Lower leg skin (tissue), 4 donors: ENCODE measurements around the gene SEC22A. TPM values are rescaled to one million over a fixed set of nuclear protein-coding genes. Genes with fewer than 3 reads are reported as not detected.

ENCODE experiments used
- DNase-seq, 2 donors: peaks; one replicate each; pipeline ENCODE4 v3.0.0-alpha.2; 2019; ENCODE audit warnings: low spot score in 2 of 2
- H3K4me3 ChIP-seq: fragments of 200-600 bp; sonication (generic); 2 replicates; pipeline ENCODE4 v1.5.1; 2017; ENCODE audit warnings: mild to moderate bottlenecking, low read depth; ENCODE audit not compliant: poor library complexity, severe bottlenecking
- CTCF ChIP-seq, 3 donors: fragments of 450-650 bp; IDR thresholded peaks; one replicate each; pipeline ENCODE4 v1.5.1; 2016; ENCODE audit warnings: antibody characterized with exemption in 3 of 3, mild to moderate bottlenecking in 3 of 3, moderate library complexity in 2 of 3
- POLR2A ChIP-seq, 2 donors: fragments of 450-650 bp; IDR thresholded peaks; one replicate each; pipeline ENCODE4 v1.6.1; 2016 to 2017; ENCODE audit warnings: antibody characterized with exemption in 2 of 2, mild to moderate bottlenecking in 1 of 2, moderate library complexity in 1 of 2
- WGBS, 2 donors: methylation state at CpG; one replicate each; pipeline ENCODE4 v1.1.5; 2018; 5-methylcytosine and 5-hydroxymethylcytosine counted together
- intact Hi-C: fragments of 100-400 bp; cut with DNase I; formaldehyde crosslinking; loops from one replicate; pipeline ENCODE4 v1.15.0; 2023; ENCODE audit warnings: low total_unique reads
- total RNA-seq, 4 donors: library from RNA; depleted of rRNA; stranded (reverse); fragments of >200 nt; gene quantifications; one replicate each; pipeline ENCODE4 v1.1.0, GENCODE V29; 2016

The SEC22A gene
- total RNA-seq, 4 donors from 2014 or later, result 20.4 to 37.4 (median 28.2) TPM

- intact Hi-C loops, result no loop called here
- DNase-seq, result peak in 1 of 2 donors; percentile 72
- no peak overlapping the region for H3K4me3 ChIP-seq
- TF ChIP-seq CTCF (IDR thresholded peaks at IDR 0.05) (no peak), POLR2A (IDR thresholded peaks at IDR 0.05) (no peak)
- WGBS, 2 donors, result 87 to 92% methylated on average over 15 to 17 of the region's 18 CpGs
Measured at GRCh38 chr3:123284399-123285010, 82.8 kb downstream of the SEC22A start.

- no peak overlapping the region for H3K4me3 ChIP-seq
- 74 to 79% methylated on average over 9 of the region's 9 CpGs for WGBS, 2 donors
- DNase-seq, result no peak
- TF ChIP-seq CTCF (IDR thresholded peaks at IDR 0.05), result no peak
- no peak for TF ChIP-seq POLR2A (IDR thresholded peaks at IDR 0.05)
- intact Hi-C loops, result no loop called here
Measured at GRCh38 chr3:123285066-123285465, 83.3 kb downstream of the SEC22A start.

- TF ChIP-seq CTCF (IDR thresholded peaks at IDR 0.05) (no peak), POLR2A (IDR thresholded peaks at IDR 0.05) (no peak)
- 84 to 86% methylated on average over 4 of the region's 4 CpGs for WGBS, 2 donors
- intact Hi-C loops, result no loop called here
- H3K4me3 ChIP-seq, result no peak overlapping the region
- peak in 1 of 2 donors; percentile 68 for DNase-seq
Measured at GRCh38 chr3:123285479-123285878, 83.7 kb downstream of the SEC22A start.

- no peak overlapping the region for H3K4me3 ChIP-seq
- 66 to 67% methylated on average over 4 of the region's 4 CpGs for WGBS, 2 donors
Measured at GRCh38 chr3:123285931-123286307, 84.2 kb downstream of the SEC22A start.

GRCh38 chr3:123286308-123287023 lies 84.7 kb downstream of the SEC22A start:
- intact Hi-C loops, result no loop called here
- DNase-seq, result peak in 1 of 2 donors; percentile 76
- WGBS, 2 donors, result 82 to 86% methylated on average over 14 to 16 of the region's 16 CpGs
- no peak for TF ChIP-seq POLR2A (IDR thresholded peaks at IDR 0.05)
- no peak for TF ChIP-seq CTCF (IDR thresholded peaks at IDR 0.05)
- no peak overlapping the region for H3K4me3 ChIP-seq

More at GRCh38 chr3:123285931-123286307, 84.2 kb downstream of the SEC22A start:
- intact Hi-C loops, result no loop called here
- DNase-seq, result peak in 1 of 2 donors; percentile 60
- no peak for TF ChIP-seq POLR2A (IDR thresholded peaks at IDR 0.05)
- no peak for TF ChIP-seq CTCF (IDR thresholded peaks at IDR 0.05)
